Suprapubic skin (tissue), 4 donors: ENCODE results near the gene PDE4D.

Source experiments
- EP300 ChIP-seq: sonication (generic); formaldehyde crosslinking; IDR thresholded peaks from one replicate; pipeline ENCODE4 v1.6.1; 2017; ENCODE audit warnings: antibody characterized with exemption
- POLR2AphosphoS5 ChIP-seq, 3 donors: sonication (generic); formaldehyde crosslinking; IDR thresholded peaks; one replicate each; pipeline ENCODE4 v1.6.1; 2017; ENCODE audit warnings: antibody characterized with exemption in 3 of 3
- TF ChIP-seq, protein P1 (sequence below), 2 donors: fragments of 200-600 bp in 1 of 2; fragments of 450-650 bp in 1 of 2; sonication (generic) in 1 of 2; IDR thresholded peaks; one replicate each; pipeline ENCODE4 v1.5.1; 2016 to 2019; ENCODE audit warnings: antibody characterized with exemption in 2 of 2, mild to moderate bottlenecking in 1 of 2, moderate library complexity in 1 of 2

DNA sequence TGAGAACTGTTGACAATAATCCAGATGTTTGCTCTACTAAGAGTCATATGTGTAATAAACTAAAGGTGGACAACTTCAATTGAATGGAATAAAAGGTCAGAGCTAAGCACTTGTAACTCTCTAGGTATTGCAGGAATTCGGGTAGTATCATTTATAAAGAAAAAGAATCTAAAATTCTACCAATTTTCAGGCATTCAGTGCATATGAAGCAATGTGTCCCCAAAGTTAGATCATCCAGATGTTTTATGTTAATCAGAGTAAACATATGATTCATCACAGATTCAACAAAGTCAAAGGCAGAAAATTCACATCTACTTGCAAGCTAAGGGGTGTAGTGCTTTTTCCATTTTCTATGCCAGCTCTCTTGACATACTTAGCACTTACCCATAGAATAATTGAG lies 477.1 kb downstream of the PDE4D start:
- TF ChIP-seq, protein P1, sequence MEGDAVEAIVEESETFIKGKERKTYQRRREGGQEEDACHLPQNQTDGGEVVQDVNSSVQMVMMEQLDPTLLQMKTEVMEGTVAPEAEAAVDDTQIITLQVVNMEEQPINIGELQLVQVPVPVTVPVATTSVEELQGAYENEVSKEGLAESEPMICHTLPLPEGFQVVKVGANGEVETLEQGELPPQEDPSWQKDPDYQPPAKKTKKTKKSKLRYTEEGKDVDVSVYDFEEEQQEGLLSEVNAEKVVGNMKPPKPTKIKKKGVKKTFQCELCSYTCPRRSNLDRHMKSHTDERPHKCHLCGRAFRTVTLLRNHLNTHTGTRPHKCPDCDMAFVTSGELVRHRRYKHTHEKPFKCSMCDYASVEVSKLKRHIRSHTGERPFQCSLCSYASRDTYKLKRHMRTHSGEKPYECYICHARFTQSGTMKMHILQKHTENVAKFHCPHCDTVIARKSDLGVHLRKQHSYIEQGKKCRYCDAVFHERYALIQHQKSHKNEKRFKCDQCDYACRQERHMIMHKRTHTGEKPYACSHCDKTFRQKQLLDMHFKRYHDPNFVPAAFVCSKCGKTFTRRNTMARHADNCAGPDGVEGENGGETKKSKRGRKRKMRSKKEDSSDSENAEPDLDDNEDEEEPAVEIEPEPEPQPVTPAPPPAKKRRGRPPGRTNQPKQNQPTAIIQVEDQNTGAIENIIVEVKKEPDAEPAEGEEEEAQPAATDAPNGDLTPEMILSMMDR (IDR thresholded peaks at IDR 0.05): no peak
- no peak for TF ChIP-seq EP300
- no peak for TF ChIP-seq POLR2AphosphoS5 (IDR thresholded peaks at IDR 0.05)
